GM10248 (cell line): ENCODE data around the gene LRRTM4.

ENCODE experiments used
- CTCF ChIA-PET: fragments of 300-600 bp; sonication (Branson Sonifier 250); formaldehyde crosslinking; extraction: SDS; loops from one replicate; lab custom pipeline; 2021; ENCODE audit warnings: antibody characterized with exemption; lab: Yijun Ruan, JAX
- POLR2A ChIA-PET: fragments of 350-650 bp; sonication (Branson Sonifier 250); formaldehyde crosslinking; extraction: SDS; loops from one replicate; lab custom pipeline; 2020; ENCODE audit warnings: antibody characterized with exemption; lab: Yijun Ruan, JAX
- DNase-seq: peaks from one replicate; pipeline ENCODE4 v3.0.0; 2012; ENCODE audit errors: extremely low spot score
- CTCF ChIP-seq: IDR thresholded peaks from 2 replicates; pipeline ENCODE4 v1.5.1; 2012; ENCODE audit warnings: mild to moderate bottlenecking, low read depth; ENCODE audit errors: extremely low read depth, missing control alignments, control extremely low read depth

Gene LRRTM4

GRCh38 chr2:77087987-77088414 lies 434.2 kb downstream of the LRRTM4 start:
- no peak for TF ChIP-seq CTCF
- CTCF ChIA-PET = interaction anchor here (0.9 kb wide), 1 partner anchor 11 kb away, joined by 3 read pairs; no protein-coding TSS in a partner anchor
- POLR2A ChIA-PET = no interaction called here
- no peak for DNase-seq

- TF ChIP-seq CTCF = no peak
- ChIA-PET CTCF (no interaction called here), POLR2A (no interaction called here)
- no peak for DNase-seq
These were observed 435.7 kb downstream of the LRRTM4 start for GRCh38 chr2:77086478-77086877.

DNA sequence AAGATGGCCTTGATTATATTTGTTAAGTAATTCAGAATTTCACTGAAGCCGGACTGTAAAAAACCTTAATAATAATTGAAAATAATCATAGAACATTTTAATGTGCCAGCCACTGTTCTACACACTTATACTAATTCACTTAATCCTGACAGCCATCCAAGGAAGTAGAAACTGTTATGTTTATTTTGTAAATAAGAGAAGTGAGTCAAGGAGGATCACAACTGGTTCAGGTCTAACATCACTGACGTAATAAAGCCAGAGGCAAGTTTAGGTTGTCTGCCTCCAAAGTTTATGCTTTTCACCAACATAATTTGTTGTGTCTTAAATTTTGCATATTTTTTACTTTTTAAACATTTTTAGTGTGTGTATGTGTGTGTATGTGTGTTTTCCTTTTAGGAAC lies 436.1 kb downstream of the LRRTM4 start:
- ChIA-PET POLR2A (no interaction called here), CTCF (no interaction called here)
- TF ChIP-seq CTCF = no peak
- DNase-seq = no peak

DNA sequence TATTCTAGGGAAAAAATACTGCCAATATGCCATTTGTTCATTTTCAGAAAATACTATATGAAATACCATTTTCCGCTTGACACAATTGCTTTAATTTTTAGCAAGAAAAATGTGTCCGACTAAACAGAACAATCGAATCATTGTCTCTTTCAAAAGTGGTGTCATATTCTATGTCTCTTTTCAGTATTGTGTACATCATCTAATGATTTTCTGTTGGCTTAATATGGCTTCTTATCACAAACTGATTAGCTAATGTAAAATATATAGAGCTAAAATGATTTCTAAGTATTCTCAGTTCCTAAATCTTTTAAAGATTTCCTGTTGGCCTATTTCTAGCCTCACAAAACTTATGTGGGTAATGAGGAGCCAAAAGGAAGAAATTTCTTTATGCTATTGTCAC lies 436.6 kb downstream of the LRRTM4 start:
- POLR2A ChIA-PET = no interaction called here
- no peak for TF ChIP-seq CTCF
- CTCF ChIA-PET = no interaction called here
- no peak for DNase-seq

- DNase-seq = no peak
- ChIA-PET POLR2A (no interaction called here), CTCF (no interaction called here)
- TF ChIP-seq CTCF = no peak
These were observed 440.6 kb downstream of the LRRTM4 start for GRCh38 chr2:77081597-77081996.

- CTCF ChIA-PET = no interaction called here
- no peak for TF ChIP-seq CTCF
- no peak for DNase-seq
- POLR2A ChIA-PET = no interaction called here
These were observed 457.9 kb downstream of the LRRTM4 start for GRCh38 chr2:77064324-77064723.

GRCh38 chr2:77054938-77055337 lies 467.2 kb downstream of the LRRTM4 start:
- DNase-seq = no peak
- TF ChIP-seq CTCF = no peak
- ChIA-PET CTCF (no interaction called here), POLR2A (no interaction called here)
